T1000 (cell line): Measurements from ENCODE around the gene OBSCN.

Experiments used
- DNase-seq: peaks from one replicate; lab custom pipeline; 2025; ENCODE audit warnings: mixed read lengths; lab: John Stamatoyannopoulos, UW

The OBSCN gene

GRCh38 chr1:228308085-228308601 is 100.3 kb downstream of the OBSCN start:
- no peak for DNase-seq

GRCh38 chr1:228308628-228309325 is 100.9 kb downstream of the OBSCN start:
- DNase-seq = no peak

GRCh38 chr1:228309326-228310067 is 101.7 kb downstream of the OBSCN start:
- DNase-seq = no peak

- DNase-seq = no peak
Observed at GRCh38 chr1:228310162-228310792, 102.4 kb downstream of the OBSCN start.

- DNase-seq = no peak
Observed at GRCh38 chr1:228311091-228311490, 103.2 kb downstream of the OBSCN start.

GRCh38 chr1:228312136-228312764 is 104.4 kb downstream of the OBSCN start:
- DNase-seq = no peak

- DNase-seq = no peak
Observed at GRCh38 chr1:228313536-228314277, 105.9 kb downstream of the OBSCN start.

- no peak for DNase-seq
Observed at GRCh38 chr1:228314315-228314657, 106.4 kb downstream of the OBSCN start.

GRCh38 chr1:228314658-228315483 is 107.0 kb downstream of the OBSCN start:
- DNase-seq = no peak

- DNase-seq = no peak
Observed at GRCh38 chr1:228315484-228315944, 107.7 kb downstream of the OBSCN start.

GRCh38 chr1:228315945-228316588 is 108.2 kb downstream of the OBSCN start:
- DNase-seq = no peak

GRCh38 chr1:228316589-228317387 is 108.9 kb downstream of the OBSCN start:
- DNase-seq = no peak

- DNase-seq = no peak
Observed at GRCh38 chr1:228317411-228317828, 109.6 kb downstream of the OBSCN start.

- DNase-seq = no peak
Observed at GRCh38 chr1:228317891-228318810, 110.3 kb downstream of the OBSCN start.

- DNase-seq = no peak
Observed at GRCh38 chr1:228318823-228319241, 111.0 kb downstream of the OBSCN start.

GRCh38 chr1:228319352-228320088 is 111.7 kb downstream of the OBSCN start:
- DNase-seq = no peak

GRCh38 chr1:228320394-228320793 is 112.5 kb downstream of the OBSCN start:
- no peak for DNase-seq
